WTC11 (cell line): ENCODE results near the gene FNBP1L.

ENCODE experiments used
- CTCF ChIP-seq: fragments of 200-600 bp; IDR thresholded peaks from 2 replicates; pipeline ENCODE4 v1.8.0; 2022; ENCODE audit warnings: antibody characterized with exemption
- IRF2 ChIP-seq: sonication (generic); formaldehyde crosslinking; IDR thresholded peaks from 2 replicates; pipeline ENCODE4 v1.8.0; 2022; ENCODE audit warnings: low read depth, missing genetic modification reagents, borderline replicate concordance
- SMAD4 ChIP-seq: sonication (generic); formaldehyde crosslinking; IDR thresholded peaks from 2 replicates; pipeline ENCODE4 v1.8.0; 2022; ENCODE audit warnings: mild to moderate bottlenecking, missing genetic modification reagents

GRCh38 chr1:93549131-93549530 lies 101.2 kb downstream of the FNBP1L start:
- TF ChIP-seq IRF2 (CRISPR knock-in tag) (no peak), SMAD4 (CRISPR knock-in tag) (no peak), CTCF (no peak)
